A673 (cell line): ENCODE results near the gene MAGOH. TPM values are rescaled to one million over a fixed set of nuclear protein-coding genes. Genes with fewer than 3 reads are reported as not detected.

ENCODE experiments used
- BruUV-seq: library from RNA; stranded (reverse); fragments of 400-500 nt; replicated peaks from 2 replicates; lab custom pipeline; 2021; lab: Mats Ljungman, UMichigan
- CTCF ChIA-PET: fragments of 300-600 bp; sonication (Branson Sonifier 250); formaldehyde crosslinking; loops from one replicate; lab custom pipeline; 2022; ENCODE audit warnings: antibody characterized with exemption; lab: Charles Lee
- POLR2A ChIA-PET: fragments of 300-600 bp; sonication (Branson Sonifier 250); formaldehyde crosslinking; loops from one replicate; lab custom pipeline; 2022; ENCODE audit warnings: antibody characterized with exemption; ENCODE audit not compliant: low non-redundant PET; lab: Charles Lee
- DNase-seq: peaks from one replicate; pipeline ENCODE4 v3.0.0-alpha.2; 2015; ENCODE audit warnings: low spot score
- H3K27ac ChIP-seq: fragments of 200-600 bp; sonication (generic); 2 replicates; pipeline ENCODE4 v1.5.1; 2016; ENCODE audit warnings: mixed run types, low read depth, mild to moderate bottlenecking, mixed read lengths, antibody characterized with exemption, low read length; ENCODE audit not compliant: poor library complexity, severe bottlenecking
- H3K27me3 ChIP-seq: fragments of 200-600 bp; sonication (generic); replicated peaks from 2 replicates; pipeline ENCODE4 v1.6.1; 2017; ENCODE audit warnings: mixed run types, low read depth, mild to moderate bottlenecking, mixed read lengths, antibody characterized with exemption, low read length; ENCODE audit not compliant: insufficient read depth, poor library complexity
- H3K36me3 ChIP-seq: fragments of 200-600 bp; sonication (generic); 2 replicates; pipeline ENCODE4 v1.6.1; 2016; ENCODE audit warnings: mixed run types, mild to moderate bottlenecking, mixed read lengths, antibody characterized with exemption, low read length; ENCODE audit not compliant: insufficient read depth, poor library complexity, severe bottlenecking
- H3K4me1 ChIP-seq: fragments of 200-600 bp; sonication (generic); 2 replicates; pipeline ENCODE4 v1.6.1; 2017; ENCODE audit warnings: mixed run types, mild to moderate bottlenecking, mixed read lengths, antibody characterized with exemption, low read length; ENCODE audit not compliant: insufficient read depth, poor library complexity, severe bottlenecking
- H3K4me3 ChIP-seq: fragments of 200-600 bp; sonication (generic); 2 replicates; pipeline ENCODE4 v1.5.1; 2016; ENCODE audit warnings: low read depth, mixed run types, mild to moderate bottlenecking, mixed read lengths, low read length; ENCODE audit not compliant: poor library complexity, severe bottlenecking
- H3K9me3 ChIP-seq: fragments of 200-600 bp; sonication (generic); 2 replicates; pipeline ENCODE4 v1.6.1; 2016; ENCODE audit warnings: mixed run types, low read depth, mild to moderate bottlenecking, mixed read lengths, antibody characterized with exemption, low read length; ENCODE audit not compliant: poor library complexity, severe bottlenecking
- CTCF ChIP-seq: fragments of 300-800, 200-600 bp; sonication (generic); conservative IDR thresholded peaks from 2 replicates; pipeline ENCODE4 v1.5.1; 2017; ENCODE audit warnings: low read depth, mild to moderate bottlenecking, antibody characterized with exemption, low read length, moderate library complexity, mixed read lengths
- EZH2 ChIP-seq: fragments of 200-600 bp; sonication (generic); IDR thresholded peaks from 2 replicates; pipeline ENCODE4 v1.6.1; 2017; ENCODE audit warnings: borderline replicate concordance, low read depth, mild to moderate bottlenecking, mixed read lengths, antibody characterized with exemption, low read length; ENCODE audit not compliant: poor library complexity, severe bottlenecking
- intact Hi-C: fragments of 100-400 bp; cut with micrococcal nuclease; formaldehyde crosslinking; loops from one replicate; pipeline ENCODE4 v1.10.0; 2022; ENCODE audit not compliant: unreplicated experiment
- total RNA-seq: library from RNA; stranded (reverse); gene quantifications from 2 replicates; pipeline ENCODE4 v1.2.3, GENCODE V29; 2021

The MAGOH gene
- total RNA-seq, 1 experiment from 2014 or later: 76.3 TPM

GRCh38 chr1:53275566-53275965 lies 37.2 kb upstream of the MAGOH start:
- no peaks in the 10 kb centered on the region for H3K36me3 ChIP-seq
- intact Hi-C loops: loop anchor here (5.0 to 10.0 kb wide), 3 partner anchors 1212 to 1522 kb away; no protein-coding TSS in a partner anchor
- BruUV-seq: no TSS peak
- no peaks in the 10 kb centered on the region for H3K9me3 ChIP-seq
- no peak overlapping the region for H3K27ac ChIP-seq
- no peaks in the 10 kb centered on the region for H3K27me3 ChIP-seq
- no peak for DNase-seq
- POLR2A ChIA-PET: no interaction called here
- no peak for TF ChIP-seq EZH2
- TF ChIP-seq CTCF: no peak
- no peak overlapping the region for H3K4me3 ChIP-seq
- CTCF ChIA-PET: no interaction called here
- H3K4me1 ChIP-seq: no peaks in the 10 kb centered on the region

GRCh38 chr1:53274541-53275185 lies 36.3 kb upstream of the MAGOH start:
- H3K4me3 ChIP-seq: no peak overlapping the region
- CTCF ChIA-PET: no interaction called here
- no peak overlapping the region for H3K27ac ChIP-seq
- no peaks in the 10 kb centered on the region for H3K27me3 ChIP-seq
- intact Hi-C loops: loop anchor here (5.0 to 10.0 kb wide), 3 partner anchors 1213 to 1523 kb away; no protein-coding TSS in a partner anchor
- no peak for DNase-seq
- H3K9me3 ChIP-seq: no peaks in the 10 kb centered on the region
- no peaks in the 10 kb centered on the region for H3K36me3 ChIP-seq
- BruUV-seq: no TSS peak
- TF ChIP-seq CTCF: no peak
- no peak for TF ChIP-seq EZH2
- POLR2A ChIA-PET: no interaction called here
- no peaks in the 10 kb centered on the region for H3K4me1 ChIP-seq

GRCh38 chr1:53274026-53274425 lies 35.7 kb upstream of the MAGOH start:
- CTCF ChIA-PET: no interaction called here

More at GRCh38 chr1:53274026-53274425, 35.7 kb upstream of the MAGOH start:
- POLR2A ChIA-PET: no interaction called here
- no peak overlapping the region for H3K27ac ChIP-seq
- intact Hi-C loops: loop anchor here (10.0 kb wide), 1 partner anchor 1401 kb away; no protein-coding TSS in a partner anchor
- no peak overlapping the region for H3K4me3 ChIP-seq
- TF ChIP-seq EZH2 (no peak), CTCF (no peak)
- H3K27me3 ChIP-seq: no peaks in the 10 kb centered on the region
- no peaks in the 10 kb centered on the region for H3K4me1 ChIP-seq
- BruUV-seq: no TSS peak
- no peak for DNase-seq
- no peaks in the 10 kb centered on the region for H3K36me3 ChIP-seq
- no peaks in the 10 kb centered on the region for H3K9me3 ChIP-seq
